MM.1S (cell line): Measurements from ENCODE around the gene CNTRL.

Source experiments
- DNase-seq: peaks from one replicate; pipeline ENCODE4 v3.0.0-alpha.2; 2015
- H2AFZ ChIP-seq: fragments of 300-600 bp; sonication (generic); 2 replicates; pipeline ENCODE4 v1.6.0; 2016; ENCODE audit warnings: antibody characterized with exemption, low read length
- H3F3A ChIP-seq: fragments of 300-600 bp; sonication (generic); 2 replicates; pipeline ENCODE4 v1.6.1; 2016; ENCODE audit warnings: mild to moderate bottlenecking, antibody characterized with exemption, low read length, moderate library complexity, mixed read lengths; ENCODE audit not compliant: insufficient read depth
- H3K27ac ChIP-seq: fragments of 300-600 bp; sonication (generic); 2 replicates; pipeline ENCODE4 v1.5.1; 2016; ENCODE audit warnings: mild to moderate bottlenecking, low read length
- H3K27me3 ChIP-seq: fragments of 300-600 bp; sonication (generic); replicated peaks from 2 replicates; pipeline ENCODE4 v1.6.0; 2016; ENCODE audit warnings: low read length; ENCODE audit not compliant: insufficient read depth
- H3K36me3 ChIP-seq: fragments of 300-600 bp; sonication (generic); replicated peaks from 2 replicates; pipeline ENCODE4 v1.6.1; 2016; ENCODE audit warnings: mild to moderate bottlenecking, low read length, mixed read lengths; ENCODE audit not compliant: insufficient read depth
- H3K4me1 ChIP-seq: fragments of 300-600 bp; sonication (generic); 2 replicates; pipeline ENCODE4 v1.6.1; 2016; ENCODE audit warnings: low read length, mixed read lengths
- H3K4me2 ChIP-seq: fragments of 300-600 bp; sonication (generic); 2 replicates; pipeline ENCODE4 v1.6.0; 2016; ENCODE audit warnings: low read depth, low read length
- H3K4me3 ChIP-seq: fragments of 300-600 bp; sonication (generic); 2 replicates; pipeline ENCODE4 v1.5.1; 2016; ENCODE audit warnings: low read length, mixed read lengths
- H3K79me2 ChIP-seq: fragments of 300-600 bp; sonication (generic); 2 replicates; pipeline ENCODE4 v1.6.1; 2016; ENCODE audit warnings: mixed run types, low read length, mixed read lengths
- H3K9ac ChIP-seq: fragments of 300-600 bp; sonication (generic); 2 replicates; pipeline ENCODE4 v1.6.1; 2016; ENCODE audit warnings: low read length, mixed read lengths
- H3K9me2 ChIP-seq: fragments of 300-600 bp; sonication (generic); replicated peaks from 2 replicates; pipeline ENCODE4 v1.6.1; 2016; ENCODE audit warnings: mild to moderate bottlenecking, low read length, mixed read lengths; ENCODE audit not compliant: insufficient read depth
- H3K9me3 ChIP-seq: fragments of 300-600 bp; sonication (generic); replicated peaks from 2 replicates; pipeline ENCODE4 v1.6.1; 2016; ENCODE audit warnings: mild to moderate bottlenecking, low read length, mixed read lengths; ENCODE audit not compliant: insufficient read depth
- H4K20me1 ChIP-seq: fragments of 300-600 bp; sonication (generic); 2 replicates; pipeline ENCODE4 v1.6.1; 2016; ENCODE audit warnings: mild to moderate bottlenecking, low read length, moderate library complexity, mixed read lengths; ENCODE audit not compliant: insufficient read depth
- EZH2 ChIP-seq: fragments of 300-600 bp; sonication (generic); optimal IDR thresholded peaks from 2 replicates; pipeline ENCODE3; 2017; ENCODE audit warnings: low read depth, mild to moderate bottlenecking, antibody characterized with exemption, low read length, mixed read lengths
- EZH2phosphoT487 ChIP-seq: fragments of 300-600 bp; sonication (generic); IDR thresholded peaks from 2 replicates; pipeline ENCODE4 v1.6.1; 2018; ENCODE audit warnings: antibody characterized with exemption, low read length
- TF ChIP-seq, protein P1 (sequence below): fragments of 300-600 bp; sonication (generic); IDR thresholded peaks from 2 replicates; pipeline ENCODE4 v1.5.1; 2016; ENCODE audit warnings: antibody characterized with exemption, low read length, mixed read lengths

Gene CNTRL

DNA sequence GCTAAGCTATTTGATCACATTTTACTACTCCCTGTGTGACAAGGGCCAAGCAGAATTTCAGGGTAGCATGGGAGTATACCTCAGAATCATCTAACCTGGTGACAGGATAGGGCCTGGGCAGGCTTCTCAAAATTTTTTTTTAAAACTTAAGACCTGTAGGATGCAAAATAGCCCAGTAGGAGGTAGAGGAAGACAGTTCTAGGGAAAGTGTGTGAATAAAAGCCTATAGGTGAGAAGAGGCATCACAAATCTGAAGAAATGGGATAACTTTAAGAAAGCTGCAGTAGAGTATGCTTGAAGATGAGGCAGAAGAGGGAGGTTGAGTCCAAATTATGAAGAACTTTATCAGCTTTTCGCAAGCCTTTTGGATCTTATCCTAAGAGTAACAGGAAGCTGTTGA, 32.3 kb downstream of the CNTRL start:
- no peak overlapping the region for H3K9ac ChIP-seq
- no peak for DNase-seq
- no peaks in the 10 kb centered on the region for H3K9me3 ChIP-seq
- no peaks in the 10 kb centered on the region for H3K27me3 ChIP-seq
- no peaks in the 10 kb centered on the region for H3F3A ChIP-seq
- no peaks in the 10 kb centered on the region for H3K9me2 ChIP-seq
- no peaks in the 10 kb centered on the region for H3K4me1 ChIP-seq
- H3K79me2 ChIP-seq, result no peaks in the 10 kb centered on the region
- no peak overlapping the region for H3K4me3 ChIP-seq
- H2AFZ ChIP-seq, result no peak overlapping the region
- TF ChIP-seq EZH2, result no peak
- TF ChIP-seq, protein P1, sequence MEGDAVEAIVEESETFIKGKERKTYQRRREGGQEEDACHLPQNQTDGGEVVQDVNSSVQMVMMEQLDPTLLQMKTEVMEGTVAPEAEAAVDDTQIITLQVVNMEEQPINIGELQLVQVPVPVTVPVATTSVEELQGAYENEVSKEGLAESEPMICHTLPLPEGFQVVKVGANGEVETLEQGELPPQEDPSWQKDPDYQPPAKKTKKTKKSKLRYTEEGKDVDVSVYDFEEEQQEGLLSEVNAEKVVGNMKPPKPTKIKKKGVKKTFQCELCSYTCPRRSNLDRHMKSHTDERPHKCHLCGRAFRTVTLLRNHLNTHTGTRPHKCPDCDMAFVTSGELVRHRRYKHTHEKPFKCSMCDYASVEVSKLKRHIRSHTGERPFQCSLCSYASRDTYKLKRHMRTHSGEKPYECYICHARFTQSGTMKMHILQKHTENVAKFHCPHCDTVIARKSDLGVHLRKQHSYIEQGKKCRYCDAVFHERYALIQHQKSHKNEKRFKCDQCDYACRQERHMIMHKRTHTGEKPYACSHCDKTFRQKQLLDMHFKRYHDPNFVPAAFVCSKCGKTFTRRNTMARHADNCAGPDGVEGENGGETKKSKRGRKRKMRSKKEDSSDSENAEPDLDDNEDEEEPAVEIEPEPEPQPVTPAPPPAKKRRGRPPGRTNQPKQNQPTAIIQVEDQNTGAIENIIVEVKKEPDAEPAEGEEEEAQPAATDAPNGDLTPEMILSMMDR, result no peak
- TF ChIP-seq EZH2phosphoT487, result no peak
- no peaks in the 10 kb centered on the region for H3K36me3 ChIP-seq
- no peaks in the 10 kb centered on the region for H4K20me1 ChIP-seq
- no peak overlapping the region for H3K4me2 ChIP-seq
- H3K27ac ChIP-seq, result no peak overlapping the region

DNA sequence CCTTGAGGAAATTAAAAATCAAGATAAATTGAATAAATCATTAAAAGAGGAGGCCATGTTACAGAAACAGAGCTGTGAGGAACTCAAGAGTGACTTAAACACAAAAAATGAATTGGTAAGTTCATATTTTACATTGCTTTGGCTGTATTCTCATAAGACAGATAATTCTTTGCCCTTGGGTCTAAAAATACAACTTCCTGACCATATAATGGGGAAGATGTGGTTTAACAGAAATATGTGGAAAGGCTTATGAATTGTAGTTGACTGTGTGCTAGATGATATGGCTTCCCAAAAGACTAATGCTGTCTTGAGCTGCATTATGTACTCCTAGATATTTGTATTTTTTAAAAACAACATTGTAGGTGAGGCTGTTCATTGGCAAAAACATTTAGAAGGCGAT, 33.1 kb downstream of the CNTRL start:
- H3K9me2 ChIP-seq, result no peaks in the 10 kb centered on the region
- H4K20me1 ChIP-seq, result no peaks in the 10 kb centered on the region
- no peaks in the 10 kb centered on the region for H3K4me1 ChIP-seq
- no peak overlapping the region for H3K9ac ChIP-seq
- no peak overlapping the region for H2AFZ ChIP-seq
- no peak overlapping the region for H3K4me3 ChIP-seq
- no peaks in the 10 kb centered on the region for H3F3A ChIP-seq
- H3K27me3 ChIP-seq, result no peaks in the 10 kb centered on the region
- H3K79me2 ChIP-seq, result no peaks in the 10 kb centered on the region
- H3K36me3 ChIP-seq, result 0 out of 2 replicates have a peak, but pooled peaks cover 4% of the 10 kb centered on the region
- H3K4me2 ChIP-seq, result no peak overlapping the region
- TF ChIP-seq EZH2 (no peak), EZH2phosphoT487 (no peak)
- TF ChIP-seq, protein P1, result no peak
- no peaks in the 10 kb centered on the region for H3K9me3 ChIP-seq
- DNase-seq, result no peak
- H3K27ac ChIP-seq, result no peak overlapping the region

DNA sequence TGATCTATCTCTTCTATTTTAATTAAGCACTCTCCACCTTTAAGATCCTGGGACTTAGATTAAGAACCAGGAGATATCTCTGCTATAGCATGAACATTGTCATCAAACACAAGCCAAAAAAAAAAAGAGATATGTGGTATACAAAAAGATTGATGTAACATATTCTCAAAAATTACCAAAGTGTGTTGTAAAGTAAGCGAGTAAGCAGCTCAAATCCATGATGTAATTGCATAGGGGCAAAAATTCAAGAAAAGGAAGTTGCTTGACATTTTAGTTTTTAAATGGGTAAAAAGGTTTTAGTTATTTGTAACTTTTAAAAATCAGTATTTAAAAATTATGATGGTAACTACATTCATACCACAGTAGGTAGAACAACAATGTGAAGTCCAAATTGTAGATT, 40.7 kb downstream of the CNTRL start:
- H3K4me3 ChIP-seq, result no peak overlapping the region
- no peak overlapping the region for H3K9ac ChIP-seq
- H3K27ac ChIP-seq, result no peak overlapping the region
- TF ChIP-seq EZH2phosphoT487 (no peak), EZH2 (no peak)
- TF ChIP-seq, protein P1, result no peak
- no peaks in the 10 kb centered on the region for H4K20me1 ChIP-seq
- peaks cover 4% of the 10 kb centered on the region; the same call in 1 of the 2 replicates for H3K36me3 ChIP-seq
- H3K4me1 ChIP-seq, result peaks cover 5% of the 10 kb centered on the region
- peaks cover 5% of the 10 kb centered on the region; the same call in 1 of the 2 replicates for H3F3A ChIP-seq
- H3K4me2 ChIP-seq, result no peak overlapping the region
- 0 out of 2 replicates have a peak, but pooled peaks cover 2% of the 10 kb centered on the region for H3K79me2 ChIP-seq
- H2AFZ ChIP-seq, result no peak overlapping the region
- H3K27me3 ChIP-seq, result no peaks in the 10 kb centered on the region
- no peaks in the 10 kb centered on the region for H3K9me3 ChIP-seq
- no peak for DNase-seq
- H3K9me2 ChIP-seq, result no peaks in the 10 kb centered on the region
